Ishikawa (cell line): ENCODE measurements around the gene SCNN1A.

Source experiments
- CEBPB ChIP-seq: IDR thresholded peaks from 2 replicates; pipeline ENCODE4 v1.6.1; 2012
- CREB1 ChIP-seq: IDR thresholded peaks from 2 replicates; pipeline ENCODE4 v1.6.1; 2012; ENCODE audit warnings: low read depth
- EGR1 ChIP-seq: IDR thresholded peaks from 2 replicates; pipeline ENCODE4 v1.6.1; 2012
- EP300 ChIP-seq: IDR thresholded peaks from 2 replicates; pipeline ENCODE4 v1.6.1; 2012; ENCODE audit warnings: borderline replicate concordance
- FOXM1 ChIP-seq: IDR thresholded peaks from 2 replicates; pipeline ENCODE4 v1.6.1; 2012; ENCODE audit warnings: low read depth, borderline replicate concordance
- NFIC ChIP-seq: IDR thresholded peaks from 2 replicates; pipeline ENCODE4 v1.6.1; 2012
- RAD21 ChIP-seq: IDR thresholded peaks from 2 replicates; pipeline ENCODE4 v1.6.1; 2012; ENCODE audit warnings: low read depth
- TAF1 ChIP-seq: IDR thresholded peaks from 2 replicates; pipeline ENCODE4 v1.6.1; 2012; ENCODE audit warnings: low read depth, mild to moderate bottlenecking
- TCF12 ChIP-seq: IDR thresholded peaks from 2 replicates; pipeline ENCODE4 v1.6.1; 2012; ENCODE audit warnings: low read depth
- TEAD4 ChIP-seq: IDR thresholded peaks from 2 replicates; pipeline ENCODE4 v1.6.1; 2012
- YY1 ChIP-seq: IDR thresholded peaks from 2 replicates; pipeline ENCODE4 v1.6.1; 2012; ENCODE audit warnings: low read depth
- ZBTB7A ChIP-seq: IDR thresholded peaks from 2 replicates; pipeline ENCODE4 v1.6.1; 2012; ENCODE audit warnings: low read depth
- TF ChIP-seq, protein P1 (sequence below): IDR thresholded peaks from 2 replicates; pipeline ENCODE4 v1.6.1; 2012
- TF ChIP-seq, protein P2 (sequence below): IDR thresholded peaks from 2 replicates; pipeline ENCODE4 v1.6.1; 2012; ENCODE audit warnings: low read depth, mild to moderate bottlenecking
- TF ChIP-seq, protein P3 (sequence below): IDR thresholded peaks from 2 replicates; pipeline ENCODE4 v1.6.1; 2012

SCNN1A gene

DNA sequence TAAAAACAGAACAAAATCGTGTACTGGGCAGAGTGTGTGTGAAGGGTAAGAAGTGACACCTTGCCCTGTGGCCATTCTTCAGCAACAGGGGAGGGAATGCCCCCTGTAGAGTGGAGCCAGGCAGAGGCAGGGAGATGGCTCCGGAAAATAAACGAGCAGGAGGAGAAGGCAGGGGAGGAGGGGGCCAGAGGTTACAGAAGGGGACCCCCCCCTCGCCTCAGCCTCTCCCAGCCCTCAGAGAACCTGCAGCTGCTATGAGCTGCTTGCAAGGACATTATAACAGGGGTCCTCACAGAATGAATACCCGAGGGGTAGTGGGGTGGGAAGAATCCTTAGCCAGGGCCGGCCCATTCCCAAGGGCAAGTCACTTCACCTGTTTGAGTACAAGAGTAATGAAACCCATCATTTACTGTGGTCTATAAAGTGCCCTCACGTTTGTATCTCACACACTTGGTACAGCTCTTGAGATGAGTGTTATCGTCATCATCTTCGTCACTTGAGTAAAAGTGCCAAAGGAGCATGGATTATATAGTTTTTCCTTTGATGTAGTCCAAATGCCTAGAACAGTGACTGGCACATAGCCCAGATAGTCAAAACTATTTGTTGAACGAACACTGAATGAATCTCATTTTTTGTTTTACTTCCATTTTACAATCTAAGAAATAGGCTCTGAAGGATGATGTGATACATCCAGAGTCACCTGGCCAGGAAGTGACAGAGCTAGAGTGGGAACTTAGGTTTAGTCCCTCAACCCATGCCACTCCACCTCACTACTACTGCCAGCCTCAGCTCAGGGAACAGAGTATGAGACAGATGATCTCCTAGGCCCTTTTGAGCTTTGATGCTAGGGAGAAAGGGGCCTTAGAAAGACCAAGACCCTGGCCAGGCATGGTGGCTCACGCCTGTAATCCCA, 14.5 kb downstream of the SCNN1A start:
- TF ChIP-seq, protein P1, sequence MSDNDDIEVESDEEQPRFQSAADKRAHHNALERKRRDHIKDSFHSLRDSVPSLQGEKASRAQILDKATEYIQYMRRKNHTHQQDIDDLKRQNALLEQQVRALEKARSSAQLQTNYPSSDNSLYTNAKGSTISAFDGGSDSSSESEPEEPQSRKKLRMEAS, result no peak
- TF ChIP-seq, protein P2, sequence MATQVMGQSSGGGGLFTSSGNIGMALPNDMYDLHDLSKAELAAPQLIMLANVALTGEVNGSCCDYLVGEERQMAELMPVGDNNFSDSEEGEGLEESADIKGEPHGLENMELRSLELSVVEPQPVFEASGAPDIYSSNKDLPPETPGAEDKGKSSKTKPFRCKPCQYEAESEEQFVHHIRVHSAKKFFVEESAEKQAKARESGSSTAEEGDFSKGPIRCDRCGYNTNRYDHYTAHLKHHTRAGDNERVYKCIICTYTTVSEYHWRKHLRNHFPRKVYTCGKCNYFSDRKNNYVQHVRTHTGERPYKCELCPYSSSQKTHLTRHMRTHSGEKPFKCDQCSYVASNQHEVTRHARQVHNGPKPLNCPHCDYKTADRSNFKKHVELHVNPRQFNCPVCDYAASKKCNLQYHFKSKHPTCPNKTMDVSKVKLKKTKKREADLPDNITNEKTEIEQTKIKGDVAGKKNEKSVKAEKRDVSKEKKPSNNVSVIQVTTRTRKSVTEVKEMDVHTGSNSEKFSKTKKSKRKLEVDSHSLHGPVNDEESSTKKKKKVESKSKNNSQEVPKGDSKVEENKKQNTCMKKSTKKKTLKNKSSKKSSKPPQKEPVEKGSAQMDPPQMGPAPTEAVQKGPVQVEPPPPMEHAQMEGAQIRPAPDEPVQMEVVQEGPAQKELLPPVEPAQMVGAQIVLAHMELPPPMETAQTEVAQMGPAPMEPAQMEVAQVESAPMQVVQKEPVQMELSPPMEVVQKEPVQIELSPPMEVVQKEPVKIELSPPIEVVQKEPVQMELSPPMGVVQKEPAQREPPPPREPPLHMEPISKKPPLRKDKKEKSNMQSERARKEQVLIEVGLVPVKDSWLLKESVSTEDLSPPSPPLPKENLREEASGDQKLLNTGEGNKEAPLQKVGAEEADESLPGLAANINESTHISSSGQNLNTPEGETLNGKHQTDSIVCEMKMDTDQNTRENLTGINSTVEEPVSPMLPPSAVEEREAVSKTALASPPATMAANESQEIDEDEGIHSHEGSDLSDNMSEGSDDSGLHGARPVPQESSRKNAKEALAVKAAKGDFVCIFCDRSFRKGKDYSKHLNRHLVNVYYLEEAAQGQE, result no peak
- no peak for TF ChIP-seq YY1
- TF ChIP-seq EP300, result no peak
- TF ChIP-seq TCF12, result no peak
- TF ChIP-seq TEAD4, result no peak
- no peak for TF ChIP-seq NFIC
- no peak for TF ChIP-seq TAF1
- no peak for TF ChIP-seq CREB1
- TF ChIP-seq CEBPB, result no peak
- TF ChIP-seq EGR1, result no peak

DNA sequence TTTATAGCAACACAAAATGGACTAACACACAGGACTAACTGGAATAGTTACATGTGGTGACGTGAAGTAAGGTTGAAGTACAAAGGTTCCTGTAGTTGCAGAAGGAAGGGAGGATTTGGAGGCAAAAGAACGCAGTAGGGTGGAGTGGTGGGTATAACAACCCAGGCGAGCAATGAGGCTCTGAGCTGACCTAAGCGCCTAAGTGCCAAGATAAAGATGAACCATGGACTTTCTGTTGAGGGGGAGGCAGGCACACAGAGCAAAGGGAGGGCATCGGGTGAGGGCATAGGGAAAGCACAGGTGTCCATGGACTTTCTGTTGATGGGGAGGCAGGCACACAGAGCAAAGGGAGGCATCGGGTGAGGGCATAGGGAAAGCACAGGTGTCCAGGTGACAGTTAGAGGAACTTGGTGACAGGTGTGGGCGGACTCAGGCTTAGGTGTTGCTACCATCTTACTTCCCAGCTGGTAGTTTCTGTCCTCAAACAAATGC, 15.2 kb downstream of the SCNN1A start:
- no peak for TF ChIP-seq RAD21
- TF ChIP-seq TCF12, result no peak
- no peak for TF ChIP-seq NFIC
- no peak for TF ChIP-seq TAF1
- no peak for TF ChIP-seq FOXM1
- no peak for TF ChIP-seq EP300
- TF ChIP-seq TEAD4, result no peak
- no peak for TF ChIP-seq YY1
- no peak for TF ChIP-seq CEBPB
- no peak for TF ChIP-seq EGR1
- TF ChIP-seq, protein P3, sequence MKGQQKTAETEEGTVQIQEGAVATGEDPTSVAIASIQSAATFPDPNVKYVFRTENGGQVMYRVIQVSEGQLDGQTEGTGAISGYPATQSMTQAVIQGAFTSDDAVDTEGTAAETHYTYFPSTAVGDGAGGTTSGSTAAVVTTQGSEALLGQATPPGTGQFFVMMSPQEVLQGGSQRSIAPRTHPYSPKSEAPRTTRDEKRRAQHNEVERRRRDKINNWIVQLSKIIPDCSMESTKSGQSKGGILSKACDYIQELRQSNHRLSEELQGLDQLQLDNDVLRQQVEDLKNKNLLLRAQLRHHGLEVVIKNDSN, result no peak
- TF ChIP-seq CREB1, result no peak
- no peak for TF ChIP-seq ZBTB7A
- TF ChIP-seq, protein P2, result no peak
- TF ChIP-seq, protein P1, result no peak

DNA sequence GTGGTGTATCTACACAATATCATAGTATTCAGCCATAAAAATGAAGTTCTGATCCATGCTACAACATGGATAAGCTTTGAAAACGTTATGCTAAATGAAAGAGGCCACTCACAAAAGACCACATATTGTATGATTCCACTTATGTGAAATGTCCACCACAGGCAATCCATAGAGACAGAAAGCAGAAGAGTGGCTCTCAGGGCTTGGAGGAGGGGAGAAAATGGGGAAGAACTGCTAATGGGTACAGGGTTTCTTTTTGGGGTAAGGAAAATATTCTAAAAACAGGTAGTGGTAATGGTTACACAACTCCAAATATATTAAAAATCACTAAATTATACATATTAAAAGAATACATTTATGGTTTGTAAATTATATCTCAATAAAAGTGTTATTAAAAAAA, 16.5 kb downstream of the SCNN1A start:
- TF ChIP-seq RAD21 (no peak), TEAD4 (no peak), NFIC (no peak), CREB1 (no peak), EGR1 (no peak), ZBTB7A (no peak), TCF12 (no peak), YY1 (no peak), FOXM1 (no peak), EP300 (no peak), CEBPB (no peak)
- TF ChIP-seq, protein P2, result no peak

DNA sequence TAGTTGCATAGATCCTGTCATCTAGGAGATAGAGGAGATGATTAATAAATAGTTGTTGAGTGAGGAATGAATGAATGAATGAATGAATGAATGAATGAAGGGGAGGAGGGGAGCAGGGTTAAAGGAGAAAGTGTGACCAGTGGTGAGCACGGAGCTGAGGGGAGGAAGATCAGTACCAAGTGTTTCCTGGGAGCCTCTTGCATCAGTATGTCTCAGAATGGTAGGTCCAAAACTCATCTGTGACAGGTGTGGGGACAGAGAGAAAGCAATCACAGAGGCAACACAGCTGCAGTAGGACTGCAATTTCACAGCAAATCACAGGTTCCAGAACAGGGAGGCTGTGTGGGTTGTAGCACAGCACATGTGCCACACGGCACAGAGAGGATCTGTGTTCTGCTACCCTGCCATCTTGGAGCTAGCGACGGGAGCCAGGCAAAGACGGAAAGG, 19.0 kb downstream of the SCNN1A start:
- no peak for TF ChIP-seq NFIC
- TF ChIP-seq, protein P1, result no peak
- TF ChIP-seq EGR1, result no peak
- TF ChIP-seq TAF1, result no peak
